ENCODE data around the gene MGAT5.

MGAT5 gene

DNA sequence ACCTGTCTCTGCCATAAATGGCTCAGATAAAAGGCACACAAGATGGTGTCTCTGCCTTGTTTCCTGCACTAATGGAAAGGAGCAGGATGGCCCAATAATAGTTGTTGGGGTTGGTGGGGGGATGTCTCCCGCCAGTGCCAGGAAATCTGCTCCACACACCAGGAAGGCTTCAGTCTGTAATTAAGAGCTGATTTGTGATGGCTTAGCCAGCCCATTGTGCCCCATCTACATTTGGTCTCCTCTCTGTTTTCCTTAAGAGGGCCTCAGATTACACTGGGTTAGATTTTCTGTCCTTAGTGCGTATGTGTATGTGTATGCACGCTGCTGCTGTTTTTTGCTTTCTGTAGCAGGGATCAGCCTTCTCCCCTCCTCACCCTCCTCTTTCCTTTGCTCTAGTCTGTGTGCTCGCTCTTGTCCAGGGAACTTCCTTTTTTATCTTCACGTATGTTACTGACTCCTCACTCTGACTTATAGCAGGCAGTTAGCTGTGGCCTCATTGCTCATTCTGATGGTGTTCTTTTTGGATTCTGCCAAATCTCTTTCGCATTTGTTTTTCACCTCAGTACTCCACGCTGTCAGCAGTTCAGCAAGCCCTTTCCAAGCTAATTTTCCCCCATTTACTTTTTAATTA is 33.4 kb upstream of the MGAT5 start:
- H3K27ac Mint-ChIP-seq = no peak overlapping the region
- DNase-seq (no peak), ATAC-seq (replicated peaks) (no peak)
- H3K4me3 Mint-ChIP-seq = no peak overlapping the region
- H3K36me3 Mint-ChIP-seq (ENCODE audit: insufficient read depth) = no peaks in the 10 kb centered on the region
- H3K9me3 Mint-ChIP-seq = no peaks in the 10 kb centered on the region
- H3K27me3 Mint-ChIP-seq = no peaks in the 10 kb centered on the region
- H3K4me1 Mint-ChIP-seq (ENCODE audit: low read depth in 2 of 2) = peaks cover 47 to 52% of the 10 kb centered on the region in 2 donors

DNA sequence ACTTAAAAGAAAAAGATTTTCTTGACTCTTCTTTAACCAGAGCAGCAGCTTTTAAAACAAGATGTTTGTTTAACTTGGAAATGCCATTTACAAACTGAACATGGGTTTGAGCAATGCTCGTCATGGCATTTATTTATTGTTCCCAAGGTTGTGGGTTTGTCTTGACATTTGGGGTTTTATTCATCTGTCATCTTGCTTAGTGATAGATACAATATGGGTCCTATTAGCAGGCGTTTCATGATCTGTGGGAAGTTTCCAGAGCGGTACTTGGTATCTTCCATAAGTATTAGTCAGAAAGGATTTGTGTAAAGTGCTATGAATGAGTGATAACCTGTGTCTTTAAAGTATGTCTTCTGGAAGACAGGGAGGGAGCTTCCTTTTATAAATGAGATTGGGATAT is 29.9 kb upstream of the MGAT5 start:
- no peak overlapping the region for H3K4me3 Mint-ChIP-seq

DNA sequence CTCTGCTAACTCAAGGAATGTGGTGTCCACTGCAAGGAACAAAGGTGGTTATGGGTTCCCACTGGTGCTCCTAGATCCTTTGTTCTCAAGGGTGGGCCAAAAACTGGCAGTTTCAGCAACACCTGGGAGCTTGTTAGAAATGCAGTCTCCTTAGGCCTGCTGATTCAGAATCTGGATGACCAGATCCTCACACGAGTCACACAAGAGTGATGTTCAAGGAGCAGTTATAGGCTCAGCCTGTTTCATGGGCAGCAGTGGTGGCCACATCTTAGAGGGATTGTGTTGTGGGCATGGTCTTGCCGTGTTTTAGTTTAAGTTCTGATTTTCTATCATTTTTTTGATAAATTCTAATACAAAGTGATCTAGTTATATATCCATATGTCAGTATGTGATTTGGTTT is 28.7 kb upstream of the MGAT5 start:
- Mint-ChIP-seq H3K27me3 (no peaks in the 10 kb centered on the region), H3K4me3 (no peak overlapping the region), H3K36me3 (ENCODE audit: insufficient read depth) (no peaks in the 10 kb centered on the region), H3K4me1 (ENCODE audit: low read depth in 2 of 2) (peaks cover 29 to 32% of the 10 kb centered on the region in 2 donors), H3K9me3 (no peaks in the 10 kb centered on the region), H3K27ac (peak overlapping the region in 1 of 2 donors; percentile 15)
- no peak for ATAC-seq (replicated peaks)
- DNase-seq = no peak

More for the DNA sequence above, 29.9 kb upstream of the MGAT5 start:
- H3K4me1 Mint-ChIP-seq (ENCODE audit: low read depth in 2 of 2) = peaks cover 31 to 35% of the 10 kb centered on the region in 2 donors
- DNase-seq (no peak), ATAC-seq (replicated peaks) (no peak)
- H3K27me3 Mint-ChIP-seq = no peaks in the 10 kb centered on the region
- no peaks in the 10 kb centered on the region for H3K9me3 Mint-ChIP-seq
- no peak overlapping the region for H3K27ac Mint-ChIP-seq
- no peaks in the 10 kb centered on the region for H3K36me3 Mint-ChIP-seq (ENCODE audit: insufficient read depth)

DNA sequence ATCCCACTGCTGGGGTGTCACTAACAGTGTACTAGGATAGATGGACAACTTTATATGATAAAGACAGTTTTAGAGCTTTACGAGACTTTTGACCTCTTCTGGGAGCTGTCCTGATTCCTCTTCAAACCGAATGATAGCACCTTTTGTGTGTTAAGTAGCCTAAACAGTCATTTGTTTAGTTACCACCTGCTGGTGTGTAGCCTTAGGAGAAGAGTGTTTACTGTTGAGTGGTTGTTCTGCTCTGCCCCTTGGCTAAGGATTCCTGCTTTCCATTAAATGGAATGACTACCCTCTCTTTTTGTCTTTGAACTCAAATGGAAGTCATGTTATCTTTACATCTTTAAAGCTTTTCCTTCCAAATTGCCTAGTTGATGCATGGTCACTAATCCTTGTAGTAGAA is 28.0 kb upstream of the MGAT5 start:
- peak overlapping the region in 1 of 2 donors; percentile 15 for H3K27ac Mint-ChIP-seq
- H3K4me3 Mint-ChIP-seq = no peak overlapping the region
- DNase-seq (no peak), ATAC-seq (replicated peaks) (no peak)
- no peaks in the 10 kb centered on the region for H3K36me3 Mint-ChIP-seq (ENCODE audit: insufficient read depth)
- H3K9me3 Mint-ChIP-seq = no peaks in the 10 kb centered on the region
- peaks cover 28 to 29% of the 10 kb centered on the region in 2 donors for H3K4me1 Mint-ChIP-seq (ENCODE audit: low read depth in 2 of 2)
- H3K27me3 Mint-ChIP-seq = no peaks in the 10 kb centered on the region

DNA sequence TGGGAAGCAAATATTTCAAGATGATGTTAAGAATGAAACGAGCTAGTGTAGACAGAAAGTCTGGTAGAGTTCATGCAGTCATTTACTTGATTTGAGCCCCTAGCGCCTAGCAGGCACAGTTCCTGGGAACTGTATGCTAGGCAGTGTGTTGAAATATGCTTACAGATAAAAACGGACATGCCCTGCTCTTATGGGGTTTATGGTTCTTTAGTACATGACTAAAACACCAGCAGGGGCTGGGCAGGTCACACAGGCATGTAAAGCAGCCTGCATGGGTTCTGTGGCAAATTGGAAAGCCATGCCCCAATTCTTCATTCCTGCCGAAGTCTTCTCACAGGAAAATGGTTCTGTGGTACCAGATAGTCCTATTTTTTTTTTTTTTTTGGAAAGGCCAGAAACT is 27.3 kb upstream of the MGAT5 start:
- Mint-ChIP-seq H3K4me1 (ENCODE audit: low read depth in 2 of 2) (peaks cover 28 to 31% of the 10 kb centered on the region in 2 donors), H3K9me3 (peaks cover 0 to under 1% of the 10 kb centered on the region in 2 donors), H3K27me3 (no peaks in the 10 kb centered on the region), H3K4me3 (no peak overlapping the region), H3K36me3 (ENCODE audit: insufficient read depth) (no peaks in the 10 kb centered on the region), H3K27ac (peak overlapping the region in 1 of 2 donors; percentile 71)
- ATAC-seq (replicated peaks) (no peak), DNase-seq (no peak)

DNA sequence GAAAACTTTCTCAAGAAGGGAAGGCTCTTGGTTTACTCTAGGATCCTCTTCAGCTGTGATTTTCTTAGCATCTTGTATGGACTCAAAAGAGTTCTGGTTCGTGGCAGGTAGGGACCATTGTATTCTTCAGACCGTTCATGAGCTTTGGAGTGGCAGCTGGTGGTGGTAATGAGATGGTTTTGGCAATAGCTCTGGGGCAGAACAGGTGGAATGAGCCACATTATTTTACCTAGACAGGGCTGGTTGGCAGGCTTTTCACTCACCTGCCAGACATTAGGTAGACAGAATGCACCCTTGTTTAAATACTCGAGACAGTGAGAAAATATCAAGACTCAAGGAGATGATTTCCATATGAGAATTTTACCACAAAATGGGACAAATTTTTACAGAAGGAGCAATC is 26.2 kb upstream of the MGAT5 start:
- H3K4me1 Mint-ChIP-seq (ENCODE audit: low read depth in 2 of 2) = peaks cover 39 to 41% of the 10 kb centered on the region in 2 donors
- peak overlapping the region in 1 of 2 donors; percentile 41 for H3K27ac Mint-ChIP-seq
- ATAC-seq (replicated peaks) (no peak), DNase-seq (no peak)
- H3K36me3 Mint-ChIP-seq (ENCODE audit: insufficient read depth) = no peaks in the 10 kb centered on the region
- H3K4me3 Mint-ChIP-seq = no peak overlapping the region
- no peaks in the 10 kb centered on the region for H3K27me3 Mint-ChIP-seq
- peaks cover 4 to 8% of the 10 kb centered on the region in 2 donors for H3K9me3 Mint-ChIP-seq

DNA sequence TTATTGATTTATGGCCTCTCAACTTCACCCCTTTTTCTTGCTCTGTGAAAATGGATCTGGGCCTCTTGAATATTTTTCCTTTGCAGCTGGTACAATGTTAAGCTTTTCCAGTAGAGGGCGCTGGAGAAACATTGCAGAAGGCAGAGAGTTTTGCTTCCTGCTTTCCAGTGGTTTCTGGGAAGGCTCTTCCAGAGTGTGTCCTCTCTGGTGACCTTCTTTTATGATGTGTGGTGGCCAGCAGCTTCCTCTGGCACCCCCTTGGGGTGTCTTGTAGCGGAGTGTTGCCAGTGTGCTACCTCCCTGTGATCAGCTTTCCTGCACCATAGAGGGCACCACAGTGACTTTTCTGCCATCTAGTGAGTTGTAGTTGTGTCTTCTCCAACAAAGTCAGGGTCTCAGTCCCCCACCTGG is 25.4 kb upstream of the MGAT5 start:
- DNase-seq (peak in 1 of 3 experiments; percentile 29), ATAC-seq (replicated peaks) (no peak)
- Mint-ChIP-seq H3K36me3 (ENCODE audit: insufficient read depth) (no peaks in the 10 kb centered on the region), H3K27ac (no peak overlapping the region), H3K4me1 (ENCODE audit: low read depth in 2 of 2) (peaks cover 47 to 50% of the 10 kb centered on the region in 2 donors), H3K27me3 (no peaks in the 10 kb centered on the region), H3K4me3 (peak overlapping the region in 1 of 2 donors; percentile 18), H3K9me3 (peaks cover 4 to 8% of the 10 kb centered on the region in 2 donors)

DNA sequence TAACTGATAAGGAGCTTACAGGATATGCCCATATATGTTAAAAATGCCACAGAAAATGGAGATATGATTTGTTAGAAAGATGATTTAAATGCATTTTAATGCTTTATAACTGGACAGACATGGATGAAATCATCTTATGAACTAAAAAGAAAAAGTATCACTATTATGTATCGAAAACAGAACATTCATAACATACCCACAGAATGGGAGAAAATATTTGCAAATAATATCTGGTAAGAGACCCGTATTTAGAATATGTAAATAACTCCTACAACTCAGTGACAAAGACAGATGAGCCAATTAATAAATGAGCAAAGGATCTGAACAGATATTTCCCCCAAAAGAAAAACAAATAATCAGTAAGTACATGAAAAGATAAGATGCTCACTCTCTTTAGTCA is 24.3 kb upstream of the MGAT5 start:
- Mint-ChIP-seq H3K27me3 (no peaks in the 10 kb centered on the region), H3K27ac (peak overlapping the region in 1 of 2 donors; percentile 46), H3K9me3 (peaks cover 4 to 8% of the 10 kb centered on the region in 2 donors), H3K4me3 (no peak overlapping the region), H3K4me1 (ENCODE audit: low read depth in 2 of 2) (peaks cover 55 to 60% of the 10 kb centered on the region in 2 donors), H3K36me3 (ENCODE audit: insufficient read depth) (peaks cover 6% of the 10 kb centered on the region)
- ATAC-seq (replicated peaks) (no peak), DNase-seq (no peak)

DNA sequence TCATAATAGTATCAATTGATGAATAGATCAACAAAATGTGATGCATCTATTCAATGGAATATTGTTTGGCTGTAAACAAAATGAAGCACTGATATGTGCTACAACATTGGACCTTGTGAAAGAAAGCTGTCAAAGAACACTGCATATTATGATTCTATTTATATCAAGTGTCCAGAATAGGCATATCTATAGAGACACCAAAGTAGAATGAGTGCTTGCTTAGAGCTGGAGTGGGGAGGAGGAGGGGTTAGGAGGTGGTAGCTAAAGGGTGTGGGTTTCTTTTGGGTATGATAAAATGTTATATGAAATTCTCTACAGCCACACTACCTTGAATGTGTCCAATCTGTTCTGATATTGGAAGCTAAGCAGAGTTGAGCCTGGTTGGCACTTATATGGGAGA is 23.0 kb upstream of the MGAT5 start:
- Mint-ChIP-seq H3K27me3 (no peaks in the 10 kb centered on the region), H3K9me3 (peaks cover 4 to 8% of the 10 kb centered on the region in 2 donors), H3K27ac (peak overlapping the region; percentile 88 to 91), H3K36me3 (ENCODE audit: insufficient read depth) (peaks cover 6% of the 10 kb centered on the region), H3K4me3 (no peak overlapping the region), H3K4me1 (ENCODE audit: low read depth in 2 of 2) (peaks cover 65 to 73% of the 10 kb centered on the region in 2 donors)
- DNase-seq (no peak), ATAC-seq (replicated peaks) (no peak)

DNA sequence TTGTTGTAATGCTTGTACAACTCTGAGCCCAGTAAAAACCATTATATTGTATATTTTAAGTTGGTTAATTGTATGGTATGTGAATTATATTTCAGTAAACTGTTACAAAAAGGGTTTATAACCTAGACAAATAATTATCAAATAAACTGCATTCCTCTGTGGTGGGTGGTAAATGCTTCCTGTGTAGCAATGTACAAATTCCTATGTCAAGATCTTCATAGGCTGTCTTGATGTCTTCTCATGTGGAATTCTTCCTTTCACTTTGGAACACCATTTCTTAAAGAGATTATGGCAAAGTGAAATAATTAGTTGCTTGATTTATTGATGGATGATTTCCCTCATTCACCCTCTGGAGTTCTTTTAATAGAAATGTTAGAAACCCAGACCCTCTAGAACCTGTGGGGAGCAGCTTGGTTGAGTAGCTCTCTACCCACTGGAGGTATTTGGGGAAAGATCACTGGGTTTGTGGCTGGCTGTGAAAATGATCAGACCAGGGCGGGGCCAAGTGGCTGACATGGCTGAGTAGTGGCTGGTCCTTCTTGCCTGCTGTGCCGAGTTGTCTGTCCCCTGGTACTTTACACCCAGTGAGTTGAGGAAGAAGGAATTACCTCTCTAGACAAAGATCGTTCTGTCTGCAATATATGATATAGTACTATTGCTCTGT is 22.4 kb upstream of the MGAT5 start:
- H3K36me3 Mint-ChIP-seq (ENCODE audit: insufficient read depth) = peaks cover 6% of the 10 kb centered on the region
- DNase-seq (no peak), ATAC-seq (replicated peaks) (no peak)
- H3K4me1 Mint-ChIP-seq (ENCODE audit: low read depth in 2 of 2) = peaks cover 68 to 79% of the 10 kb centered on the region in 2 donors
- H3K9me3 Mint-ChIP-seq = peaks cover 4 to 8% of the 10 kb centered on the region in 2 donors
- no peaks in the 10 kb centered on the region for H3K27me3 Mint-ChIP-seq
- peak overlapping the region; percentile 62 to 66 for H3K4me3 Mint-ChIP-seq
- peak overlapping the region; percentile 88 to 91 for H3K27ac Mint-ChIP-seq

DNA sequence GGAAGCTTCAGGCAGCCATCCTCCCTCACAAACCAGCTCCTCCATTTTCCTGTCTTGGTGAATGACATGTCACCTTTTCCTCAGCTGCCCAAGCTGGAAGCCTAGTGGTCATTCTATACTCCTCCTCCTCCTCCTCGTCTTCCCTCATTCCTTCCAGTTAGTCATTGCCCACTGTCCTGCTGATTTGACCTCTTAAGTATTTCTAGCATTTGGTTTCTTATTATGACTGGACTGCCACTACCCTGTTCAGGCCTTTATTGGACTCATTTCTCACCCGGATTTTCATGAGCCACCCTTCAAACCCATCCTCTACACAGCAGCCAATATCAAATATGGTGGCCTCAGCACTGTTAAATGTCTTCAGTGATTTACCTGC is 21.9 kb upstream of the MGAT5 start:
- peaks cover 71 to 84% of the 10 kb centered on the region in 2 donors for H3K4me1 Mint-ChIP-seq (ENCODE audit: low read depth in 2 of 2)
- no peaks in the 10 kb centered on the region for H3K27me3 Mint-ChIP-seq
- ATAC-seq (replicated peaks) (no peak), DNase-seq (no peak)
- peak overlapping the region; percentile 88 to 91 for H3K27ac Mint-ChIP-seq
- peaks cover 4 to 8% of the 10 kb centered on the region in 2 donors for H3K9me3 Mint-ChIP-seq
- peak overlapping the region; percentile 62 to 66 for H3K4me3 Mint-ChIP-seq
- peaks cover 6% of the 10 kb centered on the region for H3K36me3 Mint-ChIP-seq (ENCODE audit: insufficient read depth)

DNA sequence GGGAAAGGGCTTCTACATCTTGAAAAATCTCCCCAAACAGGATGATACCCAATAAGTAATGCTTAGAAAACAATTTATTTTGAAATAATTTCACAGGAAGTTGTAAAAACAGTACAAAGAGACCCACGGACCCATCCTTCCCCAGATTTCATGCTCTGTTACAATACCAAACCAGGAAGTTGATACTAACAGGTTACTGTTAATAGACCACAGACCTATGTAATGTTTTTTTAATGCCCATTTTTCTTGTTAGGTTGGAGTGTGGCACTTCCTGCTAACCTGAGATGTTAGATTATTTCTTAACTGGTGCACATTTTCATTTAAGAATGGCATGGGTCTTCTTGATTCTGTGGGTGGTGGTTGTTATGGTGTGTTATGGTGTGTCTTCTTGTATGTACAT is 21.4 kb upstream of the MGAT5 start:
- Mint-ChIP-seq H3K27ac (peak overlapping the region; percentile 88 to 91), H3K27me3 (no peaks in the 10 kb centered on the region), H3K9me3 (peaks cover 4 to 8% of the 10 kb centered on the region in 2 donors), H3K4me3 (peak overlapping the region; percentile 62 to 66), H3K4me1 (ENCODE audit: low read depth in 2 of 2) (peaks cover 71 to 88% of the 10 kb centered on the region in 2 donors), H3K36me3 (ENCODE audit: insufficient read depth) (peaks cover 6% of the 10 kb centered on the region)
- DNase-seq (no peak), ATAC-seq (replicated peaks) (peak; percentile 72)

DNA sequence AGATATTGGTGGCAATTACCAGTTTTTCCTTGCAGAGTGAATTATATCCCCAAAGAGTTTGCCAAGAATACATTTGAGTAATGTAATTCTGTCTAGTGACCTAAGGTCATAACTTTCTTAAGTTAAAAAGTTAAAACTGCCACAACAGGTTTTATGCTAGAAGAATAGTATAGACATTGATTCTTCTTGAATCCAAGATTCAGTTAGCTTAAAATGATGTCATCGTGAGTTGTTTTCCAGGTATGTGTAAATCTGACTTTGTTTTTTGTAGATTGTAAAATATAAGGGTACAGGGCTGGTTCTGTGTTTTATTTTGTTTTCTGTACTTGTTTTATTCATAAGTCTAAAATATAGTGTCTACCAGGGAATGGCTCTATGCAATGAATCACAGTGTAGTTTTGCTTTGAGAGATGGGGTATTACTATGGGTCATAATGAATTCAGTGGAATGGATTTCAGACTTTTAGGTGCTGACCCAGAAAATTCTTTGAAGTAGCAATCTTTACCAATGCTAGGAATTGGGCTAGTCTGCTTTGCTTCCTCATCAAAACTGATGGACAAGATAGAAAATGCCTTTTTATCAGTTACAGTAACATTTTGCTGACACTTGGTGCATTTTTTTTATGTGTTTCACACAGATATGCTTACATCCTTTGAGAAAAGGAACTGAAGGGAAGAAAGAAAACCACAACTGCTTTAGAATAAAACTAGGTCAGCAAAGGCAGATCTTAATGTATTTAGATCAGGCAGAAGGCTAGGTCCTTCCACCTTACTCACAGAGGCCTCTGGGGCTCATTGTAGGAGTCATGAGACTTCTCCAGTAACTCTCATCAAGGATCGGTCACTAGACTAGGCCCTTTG is 20.8 kb upstream of the MGAT5 start:
- H3K27ac Mint-ChIP-seq = peak overlapping the region; percentile 88 to 91
- peak; percentile 83 for ATAC-seq (replicated peaks)
- H3K36me3 Mint-ChIP-seq (ENCODE audit: insufficient read depth) = peaks cover 6% of the 10 kb centered on the region
- peaks cover 4 to 8% of the 10 kb centered on the region in 2 donors for H3K9me3 Mint-ChIP-seq
- peak in 1 of 3 experiments; percentile 18 for DNase-seq
- no peaks in the 10 kb centered on the region for H3K27me3 Mint-ChIP-seq
- peaks cover 68 to 82% of the 10 kb centered on the region in 2 donors for H3K4me1 Mint-ChIP-seq (ENCODE audit: low read depth in 2 of 2)
- H3K4me3 Mint-ChIP-seq = peak overlapping the region; percentile 62 to 66

Measured in effector memory CD8-positive, alpha-beta T cell (primary cell).